ENCODE measurements around the gene ALK.

ALK gene

GRCh38 chr2:29921560-29921915 lies at the start of gene ALK:
Gene ALK (minus strand): TSS chr2:29921586. CDS start chr2:29920659, 927 bp downstream.
- peak; percentile 68 for DNase-seq (ENCODE audit: low spot score)

- DNase-seq (ENCODE audit: low spot score), result no peak
Measured at GRCh38 chr2:29966266-29966665, 44.9 kb upstream of the ALK start.

GRCh38 chr2:29963972-29964570 lies 42.7 kb upstream of the ALK start:
- DNase-seq (ENCODE audit: low spot score), result no peak

- no peak for DNase-seq (ENCODE audit: low spot score)
Measured at GRCh38 chr2:29962922-29963321, 41.5 kb upstream of the ALK start.

- no peak for DNase-seq (ENCODE audit: low spot score)
Measured at GRCh38 chr2:29954316-29954715, 32.9 kb upstream of the ALK start.

GRCh38 chr2:29952973-29953372 lies 31.6 kb upstream of the ALK start:
- no peak for DNase-seq (ENCODE audit: low spot score)

GRCh38 chr2:29951576-29951975 lies 30.2 kb upstream of the ALK start:
- DNase-seq (ENCODE audit: low spot score), result no peak

- no peak for DNase-seq (ENCODE audit: low spot score)
Measured at GRCh38 chr2:29950481-29950880, 29.1 kb upstream of the ALK start.

- DNase-seq (ENCODE audit: low spot score), result no peak
Measured at GRCh38 chr2:29949042-29949441, 27.7 kb upstream of the ALK start.

GRCh38 chr2:29946505-29946904 lies 25.1 kb upstream of the ALK start:
- DNase-seq (ENCODE audit: low spot score), result no peak

- no peak for DNase-seq (ENCODE audit: low spot score)
Measured at GRCh38 chr2:29942711-29943110, 21.3 kb upstream of the ALK start.

GRCh38 chr2:29940706-29941105 lies 19.3 kb upstream of the ALK start:
- DNase-seq (ENCODE audit: low spot score), result no peak

- no peak for DNase-seq (ENCODE audit: low spot score)
Measured at GRCh38 chr2:29936020-29936419, 14.6 kb upstream of the ALK start.

GRCh38 chr2:29931818-29932217 lies 10.4 kb upstream of the ALK start:
- DNase-seq (ENCODE audit: low spot score), result no peak

- peak; percentile 65 for DNase-seq (ENCODE audit: low spot score)
Measured at GRCh38 chr2:29923110-29923721, 1.8 kb upstream of the ALK start.

GRCh38 chr2:29922605-29923004 lies 1.2 kb upstream of the ALK start:
- DNase-seq (ENCODE audit: low spot score), result no peak

GRCh38 chr2:29920631-29921559 lies 491 bp downstream of the ALK start:
- peak; percentile 7 for DNase-seq (ENCODE audit: low spot score)

- DNase-seq (ENCODE audit: low spot score), result no peak
Measured at GRCh38 chr2:29920130-29920577, 1.2 kb downstream of the ALK start.

- DNase-seq (ENCODE audit: low spot score), result no peak
Measured at GRCh38 chr2:29918941-29919340, 2.4 kb downstream of the ALK start.

GRCh38 chr2:29917781-29918180 lies 3.6 kb downstream of the ALK start:
- DNase-seq (ENCODE audit: low spot score), result no peak

- no peak for DNase-seq (ENCODE audit: low spot score)
Measured at GRCh38 chr2:29916571-29916970, 4.8 kb downstream of the ALK start.

- no peak for DNase-seq (ENCODE audit: low spot score)
Measured at GRCh38 chr2:29910960-29911359, 10.4 kb downstream of the ALK start.

GRCh38 chr2:29910465-29910864 lies 10.9 kb downstream of the ALK start:
- no peak for DNase-seq (ENCODE audit: low spot score)

All from cerebellar cortex (tissue), 1 donor.